ENCODE data around the gene PRSS22. TPM values are rescaled to one million over a fixed set of nuclear protein-coding genes. Genes with fewer than 3 reads are reported as not detected.

The PRSS22 gene
- total RNA-seq, 2 experiments from 2014 or later = not detected

GRCh38 chr16:2894231-2894630 is 36.3 kb upstream of the PRSS22 start:
- no peaks in the 10 kb centered on the region for H3K9me3 Mint-ChIP-seq
- no peaks in the 10 kb centered on the region for H3K36me3 Mint-ChIP-seq (ENCODE audit: low read depth)
- DNase-seq (no peak), ATAC-seq (no peak)
- no peaks in the 10 kb centered on the region for H3K27me3 Mint-ChIP-seq
- POLR2A ChIA-PET = no interaction called here
- no peak overlapping the region for H3K27ac Mint-ChIP-seq
- CTCF ChIA-PET = no interaction called here
- TF ChIP-seq CTCF (IDR thresholded peaks at IDR 0.05) = no peak
- intact Hi-C loops (cut with micrococcal nuclease) = no loop called here
- no peaks in the 10 kb centered on the region for H3K4me1 Mint-ChIP-seq (ENCODE audit: low read depth)
- no peak overlapping the region for H3K4me3 Mint-ChIP-seq

- CTCF ChIA-PET = interaction anchor here (0.6 to 3.8 kb wide), 10 partner anchors 16 to 86 kb away, joined by 3 to 27 read pairs (median 6); no protein-coding TSS in a partner anchor
- ATAC-seq (no peak), DNase-seq (no peak)
- POLR2A ChIA-PET = interaction anchor here (1.0 to 2.3 kb wide), 4 partner anchors 11 to 29 kb away, joined by 3 to 12 read pairs (median 4); no protein-coding TSS in a partner anchor
- intact Hi-C loops (cut with micrococcal nuclease) = no loop called here
- Mint-ChIP-seq H3K9me3 (peaks cover 1% of the 10 kb centered on the region), H3K27me3 (no peaks in the 10 kb centered on the region), H3K4me1 (ENCODE audit: low read depth) (peaks cover 13% of the 10 kb centered on the region), H3K4me3 (peak overlapping the region; percentile 89), H3K27ac (peak overlapping the region; percentile 74), H3K36me3 (ENCODE audit: low read depth) (peaks cover 2% of the 10 kb centered on the region)
- TF ChIP-seq CTCF (IDR thresholded peaks at IDR 0.05) = no peak
Observed at GRCh38 chr16:2884041-2884451, 26.1 kb upstream of the PRSS22 start.

GRCh38 chr16:2883458-2883908 is 25.5 kb upstream of the PRSS22 start:
- ATAC-seq (no peak), DNase-seq (peak; percentile 24)
- Mint-ChIP-seq H3K27ac (peak overlapping the region; percentile 74), H3K9me3 (peaks cover 1% of the 10 kb centered on the region), H3K4me3 (peak overlapping the region; percentile 89), H3K36me3 (ENCODE audit: low read depth) (peaks cover 1% of the 10 kb centered on the region), H3K4me1 (ENCODE audit: low read depth) (peaks cover 13% of the 10 kb centered on the region), H3K27me3 (no peaks in the 10 kb centered on the region)
- ChIA-PET CTCF (interaction anchor here (0.6 to 3.8 kb wide), 14 partner anchors 12 to 86 kb away, joined by 3 to 27 read pairs (median 4); no protein-coding TSS in a partner anchor), POLR2A (interaction anchor here (0.5 to 2.3 kb wide), 6 partner anchors 10 to 350 kb away, joined by 3 to 12 read pairs (median 3); no protein-coding TSS in a partner anchor)
- intact Hi-C loops (cut with micrococcal nuclease) = no loop called here
- TF ChIP-seq CTCF (IDR thresholded peaks at IDR 0.05) = no peak

- TF ChIP-seq CTCF (IDR thresholded peaks at IDR 0.05) = no peak
- peak within 1 kb of the TSS; percentile 89 for H3K4me3 Mint-ChIP-seq
- peak within 1 kb of the TSS; percentile 91 for H3K27ac Mint-ChIP-seq
- intact Hi-C loops (cut with micrococcal nuclease) = no loop called here
- H3K36me3 Mint-ChIP-seq (ENCODE audit: low read depth) = no peaks in the 10 kb centered on the region
- CTCF ChIA-PET = interaction anchor here (0.7 to 3.8 kb wide), 16 partner anchors 9 to 87 kb away, joined by 3 to 27 read pairs (median 4); no protein-coding TSS in a partner anchor
- DNase-seq = peak; percentile 99
- H3K9me3 Mint-ChIP-seq = peaks cover 1% of the 10 kb centered on the region
- peak; percentile 94 for ATAC-seq
- peaks cover 13% of the 10 kb centered on the region for H3K4me1 Mint-ChIP-seq (ENCODE audit: low read depth)
- no peaks in the 10 kb centered on the region for H3K27me3 Mint-ChIP-seq
- POLR2A ChIA-PET = interaction anchor here (0.5 to 2.3 kb wide), 10 partner anchors 10 to 350 kb away, joined by 3 to 12 read pairs (median 3); no protein-coding TSS in a partner anchor
Observed at GRCh38 chr16:2882650-2883457, 24.9 kb upstream of the PRSS22 start, which contains the start of gene FLYWCH2. FLYWCH2 (plus strand) TSS chr16:2883215; CDS start chr16:2896450, 13,235 bp downstream.

All from activated CD8-positive, alpha-beta T cell treated with anti-CD3 and anti-CD28 coated beads for 36 hours (primary cell).